AML-193 (cell line): ENCODE data around the gene PSG4.
"Not testable (repeated sequence)": the region's sequence is repeated elsewhere in the genome, so short reads cannot be mapped to it uniquely, and the experiment has no call there.

Experiments
- DNase-seq, 2 experiments: peaks; one replicate each; lab custom pipeline; 2025; lab: John Stamatoyannopoulos, UW

PSG4 gene

GRCh38 chr19:43205471-43206105, at the start of gene PSG4:
PSG4 (minus strand) TSS chr19:43205638; CDS start chr19:43205536, 102 bp downstream.
- not testable (repeated sequence) for DNase-seq

GRCh38 chr19:43251428-43251827, 46.0 kb upstream of the PSG4 start:
- not testable (repeated sequence) for DNase-seq

GRCh38 chr19:43250296-43250695, 44.9 kb upstream of the PSG4 start:
- DNase-seq: not testable (repeated sequence)

- DNase-seq: not testable (repeated sequence)
These were observed 43.2 kb upstream of the PSG4 start for GRCh38 chr19:43248635-43249002.

GRCh38 chr19:43247243-43247880, 41.9 kb upstream of the PSG4 start:
- not testable (repeated sequence) for DNase-seq

GRCh38 chr19:43245848-43246247, 40.4 kb upstream of the PSG4 start:
- DNase-seq: not testable (repeated sequence)

- DNase-seq: not testable (repeated sequence)
These were observed 36.8 kb upstream of the PSG4 start for GRCh38 chr19:43242211-43242610.

- DNase-seq: not testable (repeated sequence)
These were observed 32.8 kb upstream of the PSG4 start for GRCh38 chr19:43238213-43238612.

- DNase-seq: not testable (repeated sequence)
These were observed 30.2 kb upstream of the PSG4 start for GRCh38 chr19:43235686-43236085.

GRCh38 chr19:43229315-43229714, 23.9 kb upstream of the PSG4 start:
- DNase-seq: no peak

- not testable (repeated sequence) for DNase-seq
These were observed 23.3 kb upstream of the PSG4 start for GRCh38 chr19:43228730-43229129.

- DNase-seq: not testable (repeated sequence)
These were observed 21.5 kb upstream of the PSG4 start for GRCh38 chr19:43226986-43227385.

GRCh38 chr19:43224855-43225253, 19.4 kb upstream of the PSG4 start:
- DNase-seq: no peak

GRCh38 chr19:43224201-43224854, 18.9 kb upstream of the PSG4 start:
- DNase-seq: not testable (repeated sequence)

GRCh38 chr19:43221891-43222290, 16.5 kb upstream of the PSG4 start:
- DNase-seq: not testable (repeated sequence)

GRCh38 chr19:43219136-43219535, 13.7 kb upstream of the PSG4 start:
- not testable (repeated sequence) for DNase-seq

- not testable (repeated sequence) for DNase-seq
These were observed 10.4 kb upstream of the PSG4 start for GRCh38 chr19:43215881-43216280.

GRCh38 chr19:43207991-43208390, 2.6 kb upstream of the PSG4 start:
- no peak for DNase-seq

- DNase-seq: not testable (repeated sequence)
These were observed 1.7 kb upstream of the PSG4 start for GRCh38 chr19:43207174-43207573.

- not testable (repeated sequence) for DNase-seq
These were observed 1.8 kb downstream of the PSG4 start for GRCh38 chr19:43203611-43204010.

GRCh38 chr19:43201891-43202290, 3.5 kb downstream of the PSG4 start:
- not testable (repeated sequence) for DNase-seq

- not testable (repeated sequence) for DNase-seq
These were observed 4.1 kb downstream of the PSG4 start for GRCh38 chr19:43201337-43201801.
